HepG2 (cell line): ENCODE results near the gene EIF4G1. TPM values are rescaled to one million over a fixed set of nuclear protein-coding genes. Genes with fewer than 3 reads are reported as not detected.

Source experiments
- AGO2 ChIP-seq: fragments of 200-400 bp; formaldehyde crosslinking; optimal IDR thresholded peaks from 2 replicates; pipeline ENCODE3; 2017; ENCODE audit warnings: mild to moderate bottlenecking, low read depth, low read length, moderate library complexity
- AHDC1 ChIP-seq: sonication (generic); formaldehyde crosslinking; IDR thresholded peaks from 2 replicates; pipeline ENCODE4 v1.5.1; 2020; ENCODE audit warnings: mild to moderate bottlenecking, missing genetic modification reagents, borderline replicate concordance
- ATF4 ChIP-seq, 2 experiments: fragments of 450-650 bp in 1 of 2; sonication (generic) in 1 of 2; formaldehyde crosslinking; IDR thresholded peaks; 2 replicates each; pipeline versions ENCODE4 v1.5.0 to v1.8.0; 2020 to 2022; ENCODE audit warnings: mild to moderate bottlenecking in 1 of 2, missing genetic modification reagents in 1 of 2
- DPF2 ChIP-seq: sonication (generic); formaldehyde crosslinking; IDR thresholded peaks from 2 replicates; pipeline ENCODE4 v1.4.0; 2020; ENCODE audit warnings: mild to moderate bottlenecking, low read depth, missing genetic modification reagents, borderline replicate concordance
- E2F1 ChIP-seq: sonication (generic); formaldehyde crosslinking; IDR thresholded peaks from 2 replicates; pipeline ENCODE4 v1.5.0; 2020; ENCODE audit warnings: missing genetic modification reagents
- FUBP1 ChIP-seq: sonication (generic); formaldehyde crosslinking; IDR thresholded peaks from 2 replicates; pipeline ENCODE4 v1.5.1; 2020; ENCODE audit warnings: missing genetic modification reagents, mild to moderate bottlenecking, borderline replicate concordance
- HHEX ChIP-seq: IDR thresholded peaks from 2 replicates; pipeline ENCODE4 v1.6.1; 2016; ENCODE audit warnings: control low read depth
- HNRNPLL ChIP-seq: fragments of 200-400 bp; formaldehyde crosslinking; IDR thresholded peaks from 2 replicates; pipeline ENCODE4 v1.6.1; 2017; ENCODE audit warnings: mild to moderate bottlenecking, low read depth, low read length; ENCODE audit not compliant: poor library complexity, severe bottlenecking
- KDM1A ChIP-seq: IDR thresholded peaks from 2 replicates; pipeline ENCODE4 v1.6.1; 2016; ENCODE audit warnings: missing compliant biosample characterization
- MXI1 ChIP-seq: IDR thresholded peaks from 3 replicates; pipeline ENCODE4 v1.6.1; 2012; ENCODE audit warnings: low read depth, low read length, inconsistent platforms, borderline replicate concordance
- NFYB ChIP-seq: sonication (generic); formaldehyde crosslinking; IDR thresholded peaks from 2 replicates; pipeline ENCODE4 v1.4.0; 2020; ENCODE audit warnings: missing genetic modification reagents
- POLR2G ChIP-seq: fragments of 200-400 bp; formaldehyde crosslinking; IDR thresholded peaks from 2 replicates; pipeline ENCODE4 v1.6.1; 2018; ENCODE audit warnings: mild to moderate bottlenecking, low read depth, low read length, moderate library complexity
- RXRB ChIP-seq: IDR thresholded peaks from 2 replicates; pipeline ENCODE4 v1.6.1; 2016; ENCODE audit warnings: borderline replicate concordance, missing genetic modification reagents, missing compliant biosample characterization
- TP53 ChIP-seq: sonication (generic); formaldehyde crosslinking; conservative IDR thresholded peaks from 2 replicates; pipeline ENCODE4 v1.4.0; 2020; ENCODE audit warnings: missing genetic modification reagents
- U2AF1 ChIP-seq: fragments of 200-400 bp; formaldehyde crosslinking; optimal IDR thresholded peaks from 2 replicates; pipeline ENCODE3; 2017; ENCODE audit warnings: mild to moderate bottlenecking, low read depth, low read length
- ZBTB46 ChIP-seq: sonication (generic); formaldehyde crosslinking; IDR thresholded peaks from 2 replicates; pipeline ENCODE4 v1.4.0; 2020; ENCODE audit warnings: mild to moderate bottlenecking, missing genetic modification reagents, borderline replicate concordance
- ZFP36 ChIP-seq: fragments of 150-350 bp; IDR thresholded peaks from 2 replicates; pipeline ENCODE4 v1.6.1; 2018; ENCODE audit warnings: borderline replicate concordance, low read length, low read depth; ENCODE audit not compliant: partially characterized antibody
- ZFY ChIP-seq: sonication (generic); formaldehyde crosslinking; IDR thresholded peaks from 2 replicates; pipeline ENCODE4 v1.4.0; 2020; ENCODE audit warnings: missing genetic modification reagents
- ZNF33B ChIP-seq: sonication (generic); formaldehyde crosslinking; IDR thresholded peaks from 2 replicates; pipeline ENCODE4 v1.5.1; 2020; ENCODE audit warnings: mild to moderate bottlenecking, missing genetic modification reagents
- polyA plus RNA-seq, 8 experiments: library from polyadenylated mRNA; depleted of rRNA in 3 of 8; stranded (reverse) in 7 of 8; unstranded in 1 of 8; fragments of >200 nt; fragmentation: Illumina TruSeq in 4 of 8; extraction: Trizol in 4 of 8; gene quantifications; 2 replicates each; pipeline versions ENCODE4 v1.2.1 to v1.2.3, GENCODE V29; 2011 to 2016; ENCODE audit warnings: low read depth in 4 of 8, missing spikeins in 1 of 8, mixed read lengths in 1 of 8; ENCODE audit not compliant: insufficient read depth in 1 of 8
- total RNA-seq, 5 experiments: library from RNA; depleted of rRNA; stranded (reverse); fragments of >200 nt; fragmentation: Illumina TruSeq; extraction: Trizol; gene quantifications; 2 replicates each; pipeline ENCODE4 v1.2.3, GENCODE V29; 2016; ENCODE audit warnings: low read depth in 1 of 5

The EIF4G1 gene
- total and polyA plus RNA-seq, 2 of the 13 experiments (the other 11 are each of a cell fraction or from before 2014, with no cell fraction given) = 208 to 213 TPM

- TF ChIP-seq AHDC1 (no peak), ZFP36 (no peak), DPF2 (CRISPR knock-in tag) (no peak), E2F1 (no peak), KDM1A (CRISPR knock-in tag) (no peak), TP53 (CRISPR knock-in tag) (no peak), AGO2 (no peak), NFYB (CRISPR knock-in tag) (no peak), FUBP1 (CRISPR knock-in tag) (no peak), MXI1 (peak; percentile 46; the same call in 1 of the 3 replicates), U2AF1 (no peak), ZFY (CRISPR knock-in tag) (peak; percentile 26; the same call in 1 of the 2 replicates), RXRB (CRISPR knock-in tag) (no peak), ZBTB46 (CRISPR knock-in tag) (no peak), ZNF33B (CRISPR knock-in tag) (no peak), ATF4 (CRISPR knock-in tag; IDR thresholded peaks at IDR 0.05) (no peak), HNRNPLL (no peak), POLR2G (no peak), HHEX (CRISPR knock-in tag) (no peak)
Observed at GRCh38 chr3:184284696-184285095, 29.7 kb upstream of the EIF4G1 start (continued).
